Endothelial cell of umbilical vein (primary cell): Measurements from ENCODE around the gene TFB2M. TPM values are rescaled to one million over a fixed set of nuclear protein-coding genes. Genes with fewer than 3 reads are reported as not detected.

Experiments used
- BruUV-seq: library from RNA; stranded (reverse); fragments of 400-500 nt; replicated peaks from 2 replicates; lab custom pipeline; 2021; lab: Mats Ljungman, UMichigan
- CTCF ChIA-PET: fragments of 300-600, 350-600 bp; sonication (Branson Sonifier 250); formaldehyde crosslinking; loops from one replicate; lab custom pipeline; 2021; ENCODE audit warnings: antibody characterized with exemption, inconsistent platforms; lab: Charles Lee
- POLR2A ChIA-PET: fragments of 300-600, 350-600 bp; sonication (Branson Sonifier 250); formaldehyde crosslinking; loops from one replicate; lab custom pipeline; 2021; ENCODE audit warnings: antibody characterized with exemption, inconsistent platforms; lab: Charles Lee
- DNase-seq: peaks from one replicate; pipeline ENCODE4 v3.0.0-alpha.2; 2011; ENCODE audit warnings: low read depth, low spot score
- FAIRE-seq: peaks from 2 replicates; lab custom pipeline; 2011; peaks lifted over from hg19 to GRCh38; lab: Jason Lieb, UNC
- H2AFZ ChIP-seq: 2 replicates; pipeline ENCODE4 v1.6.0; 2012; ENCODE audit warnings: low read depth, low read length, control low read depth, inconsistent platforms
- H3K27ac ChIP-seq: 2 replicates; pipeline ENCODE4 v1.5.1; 2011; ENCODE audit warnings: low read depth, mild to moderate bottlenecking, control low read depth, low read length, moderate library complexity; ENCODE audit not compliant: insufficient read depth
- H3K27me3 ChIP-seq, 2 experiments: 2 replicates each; pipeline versions ENCODE4 v1.6.0 to v1.6.1; 2011; ENCODE audit warnings: low read length in 2 of 2, mixed read lengths in 1 of 2; ENCODE audit not compliant: control insufficient read depth in 2 of 2, insufficient read depth in 2 of 2
- H3K36me3 ChIP-seq, 2 experiments: 2 replicates in 1 of 2; 3 replicates in 1 of 2; pipeline ENCODE4 v1.5.1; 2011; ENCODE audit warnings: low read length in 2 of 2, mild to moderate bottlenecking in 1 of 2, moderate library complexity in 1 of 2; ENCODE audit not compliant: control insufficient read depth in 2 of 2, insufficient read depth in 2 of 2; ENCODE audit errors: extremely low read depth in 1 of 2
- H3K4me1 ChIP-seq: 3 replicates; pipeline ENCODE4 v1.5.1; 2011; ENCODE audit warnings: mild to moderate bottlenecking, low read length; ENCODE audit not compliant: control insufficient read depth, insufficient read depth; ENCODE audit errors: extremely low read depth
- H3K4me2 ChIP-seq: 2 replicates; pipeline ENCODE4 v1.6.1; 2011; ENCODE audit warnings: low read length, control low read depth, mixed read lengths; ENCODE audit not compliant: insufficient read depth
- H3K4me3 ChIP-seq, 3 experiments: fragments of 200-600 bp in 1 of 3; sonication (generic), shearing (Covaris generic) in 1 of 3; replicated peaks in 1 of 3; 2 replicates each; pipeline ENCODE4 v1.5.1; 2011 to 2016; ENCODE audit warnings: control low read depth in 3 of 3, low read length in 3 of 3, mild to moderate bottlenecking in 2 of 3, inconsistent platforms in 1 of 3, low read depth in 1 of 3, moderate library complexity in 1 of 3; ENCODE audit not compliant: insufficient read depth in 1 of 3
- H3K79me2 ChIP-seq: 2 replicates; pipeline ENCODE4 v1.6.0; 2012; ENCODE audit warnings: low read length, inconsistent platforms; ENCODE audit not compliant: control insufficient read depth, insufficient read depth
- H3K9ac ChIP-seq: replicated peaks from 2 replicates; pipeline ENCODE3; 2011; ENCODE audit warnings: low read length, control low read depth; ENCODE audit not compliant: insufficient read depth; ENCODE audit errors: extremely low read depth
- H3K9me1 ChIP-seq: replicated peaks from 3 replicates; pipeline ENCODE4 v1.6.0; 2011; ENCODE audit warnings: mild to moderate bottlenecking, low read length; ENCODE audit not compliant: control insufficient read depth, insufficient read depth; ENCODE audit errors: extremely low read depth
- H3K9me3 ChIP-seq: replicated peaks from 2 replicates; pipeline ENCODE4 v1.5.1; 2012; ENCODE audit warnings: low read length, inconsistent platforms; ENCODE audit not compliant: control insufficient read depth, insufficient read depth
- H4K20me1 ChIP-seq: replicated peaks from 2 replicates; pipeline ENCODE3; 2011; ENCODE audit warnings: mild to moderate bottlenecking, low read length; ENCODE audit not compliant: control insufficient read depth, insufficient read depth; ENCODE audit errors: extremely low read depth
- EZH2 ChIP-seq: IDR thresholded peaks from 2 replicates; pipeline ENCODE4 v1.6.1; 2012; ENCODE audit warnings: borderline replicate concordance, low read depth, mild to moderate bottlenecking, moderate library complexity, low read length, inconsistent platforms; ENCODE audit not compliant: severe bottlenecking
- FOS ChIP-seq: IDR thresholded peaks from 2 replicates; pipeline ENCODE4 v1.6.1; 2011; ENCODE audit warnings: mild to moderate bottlenecking, low read length, moderate library complexity, borderline replicate concordance; ENCODE audit not compliant: insufficient read depth
- GATA2 ChIP-seq: IDR thresholded peaks from 2 replicates; pipeline ENCODE4 v1.7.0; 2011; ENCODE audit warnings: low read depth, mild to moderate bottlenecking, moderate library complexity, mixed read lengths, low read length; ENCODE audit not compliant: insufficient read length, insufficient read depth
- JUN ChIP-seq: IDR thresholded peaks from 2 replicates; pipeline ENCODE4 v1.6.1; 2011; ENCODE audit warnings: borderline replicate concordance, low read depth; ENCODE audit not compliant: insufficient read length, insufficient read depth
- MYC ChIP-seq: IDR thresholded peaks from one replicate; pipeline ENCODE4 v1.6.1; 2011; ENCODE audit warnings: mild to moderate bottlenecking, low read depth, low read length
- POLR2A ChIP-seq: IDR thresholded peaks from 2 replicates; pipeline ENCODE4 v1.6.1; 2012; ENCODE audit warnings: low read depth, mild to moderate bottlenecking, control low read depth, low read length
- POLR2AphosphoS5 ChIP-seq: IDR thresholded peaks from 2 replicates; pipeline ENCODE4 v1.6.1; 2012; ENCODE audit warnings: low read depth, mild to moderate bottlenecking, control low read depth, low read length, moderate library complexity; ENCODE audit not compliant: insufficient read depth
- dilution Hi-C: fragments of 300-500 bp; cut with MboI; formaldehyde crosslinking; loops from one replicate; pipeline ENCODE4 v1.15.0; 2019; ENCODE audit warnings: low sequenced_read_pairs; ENCODE audit not compliant: extremely low pct_ligation_motif_present
- intact Hi-C: fragments of 100-400 bp; cut with micrococcal nuclease; formaldehyde crosslinking; loops from one replicate; pipeline ENCODE4 v1.10.0; 2022
- polyA plus RNA-seq, 4 experiments: library from polyadenylated mRNA; depleted of rRNA in 3 of 4; stranded (reverse) in 3 of 4; unstranded in 1 of 4; fragments of >200 nt; gene quantifications; 2 replicates each; pipeline versions ENCODE4 v1.2.1 to v1.2.3, GENCODE V29; 2011 to 2012; ENCODE audit warnings: missing spikeins in 1 of 4
- total RNA-seq: library from RNA; stranded (reverse); gene quantifications from 2 replicates; pipeline ENCODE4 v1.2.3, GENCODE V29; 2021
- TF ChIP-seq, protein P1 (sequence below), 2 donors: IDR thresholded peaks; 1 replicate in 1 of 2; 2 replicates in 1 of 2; pipeline ENCODE4 v1.5.1; 2011; ENCODE audit warnings: low read length in 2 of 2, mild to moderate bottlenecking in 2 of 2, moderate library complexity in 2 of 2, control low read depth in 1 of 2, inconsistent platforms in 1 of 2, low read depth in 1 of 2; ENCODE audit not compliant: insufficient read depth in 1 of 2; ENCODE audit errors: extremely low read depth in 1 of 2
- TF ChIP-seq, protein P2 (sequence below): IDR thresholded peaks from 2 replicates; pipeline ENCODE4 v1.6.1; 2011; ENCODE audit not compliant: insufficient read depth, insufficient read length

Gene TFB2M
- total and polyA plus RNA-seq, 2 donors (not counting 3 experiments of a cell fraction or from before 2014, with no cell fraction given): 8.4 to 14.8 TPM

DNA sequence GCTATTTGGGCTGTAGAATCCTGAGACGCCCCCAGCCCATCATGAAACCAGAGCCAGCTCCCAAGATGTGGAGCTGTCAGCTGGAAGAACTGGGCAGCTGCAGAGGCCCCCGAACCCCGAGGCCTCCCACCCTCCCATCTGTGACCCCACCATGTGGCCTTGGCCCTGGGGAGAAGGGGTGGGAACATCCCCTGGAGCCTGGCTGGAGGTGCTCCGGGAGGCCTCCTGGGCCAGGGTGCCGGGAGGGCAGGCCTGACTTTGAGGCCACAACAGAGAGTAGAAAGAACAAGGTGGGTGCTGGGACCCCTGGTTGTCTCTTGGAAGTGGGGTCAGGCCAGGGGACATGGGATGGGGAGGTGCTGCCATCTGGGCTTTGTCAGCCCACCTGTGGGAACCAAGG lies 53.0 kb downstream of the TFB2M start:
- no peak overlapping the region for H2AFZ ChIP-seq
- ChIA-PET CTCF (interaction anchor here (1.4 kb wide), 1 partner anchor 15 kb away, joined by 4 read pairs; no protein-coding TSS in a partner anchor), POLR2A (no interaction called here)
- H3K79me2 ChIP-seq: no peaks in the 10 kb centered on the region
- H3K9me1 ChIP-seq: no peaks in the 10 kb centered on the region
- H3K27ac ChIP-seq: no peak overlapping the region
- intact Hi-C loops (no loop called here), dilution Hi-C loops (no loop called here)
- DNase-seq (no peak), FAIRE-seq (no peak)
- no peaks in the 10 kb centered on the region for H3K4me1 ChIP-seq
- no TSS peak for BruUV-seq
- no peaks in the 10 kb centered on the region for H4K20me1 ChIP-seq
- TF ChIP-seq POLR2A (no peak), JUN (no peak), MYC (no peak), GATA2 (no peak), POLR2AphosphoS5 (no peak), FOS (no peak), EZH2 (no peak)
- TF ChIP-seq, protein P1, sequence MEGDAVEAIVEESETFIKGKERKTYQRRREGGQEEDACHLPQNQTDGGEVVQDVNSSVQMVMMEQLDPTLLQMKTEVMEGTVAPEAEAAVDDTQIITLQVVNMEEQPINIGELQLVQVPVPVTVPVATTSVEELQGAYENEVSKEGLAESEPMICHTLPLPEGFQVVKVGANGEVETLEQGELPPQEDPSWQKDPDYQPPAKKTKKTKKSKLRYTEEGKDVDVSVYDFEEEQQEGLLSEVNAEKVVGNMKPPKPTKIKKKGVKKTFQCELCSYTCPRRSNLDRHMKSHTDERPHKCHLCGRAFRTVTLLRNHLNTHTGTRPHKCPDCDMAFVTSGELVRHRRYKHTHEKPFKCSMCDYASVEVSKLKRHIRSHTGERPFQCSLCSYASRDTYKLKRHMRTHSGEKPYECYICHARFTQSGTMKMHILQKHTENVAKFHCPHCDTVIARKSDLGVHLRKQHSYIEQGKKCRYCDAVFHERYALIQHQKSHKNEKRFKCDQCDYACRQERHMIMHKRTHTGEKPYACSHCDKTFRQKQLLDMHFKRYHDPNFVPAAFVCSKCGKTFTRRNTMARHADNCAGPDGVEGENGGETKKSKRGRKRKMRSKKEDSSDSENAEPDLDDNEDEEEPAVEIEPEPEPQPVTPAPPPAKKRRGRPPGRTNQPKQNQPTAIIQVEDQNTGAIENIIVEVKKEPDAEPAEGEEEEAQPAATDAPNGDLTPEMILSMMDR (IDR thresholded peaks at IDR 0.05; ENCODE audit: extremely low read depth in 1 of 2, insufficient read depth in 1 of 2, low read depth in 1 of 2, low read length in 2 of 2): no peak
- TF ChIP-seq, protein P2, sequence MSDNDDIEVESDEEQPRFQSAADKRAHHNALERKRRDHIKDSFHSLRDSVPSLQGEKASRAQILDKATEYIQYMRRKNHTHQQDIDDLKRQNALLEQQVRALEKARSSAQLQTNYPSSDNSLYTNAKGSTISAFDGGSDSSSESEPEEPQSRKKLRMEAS: no peak
- no peak overlapping the region for H3K4me2 ChIP-seq
- no peaks in the 10 kb centered on the region for H3K36me3 ChIP-seq
- H3K9ac ChIP-seq: no peak overlapping the region
- H3K9me3 ChIP-seq: peaks cover 4% of the 10 kb centered on the region
- H3K27me3 ChIP-seq: no peaks in the 10 kb centered on the region
- H3K4me3 ChIP-seq: no peak overlapping the region
